Measurements from ENCODE around the gene UQCR10.

UQCR10 gene

DNA sequence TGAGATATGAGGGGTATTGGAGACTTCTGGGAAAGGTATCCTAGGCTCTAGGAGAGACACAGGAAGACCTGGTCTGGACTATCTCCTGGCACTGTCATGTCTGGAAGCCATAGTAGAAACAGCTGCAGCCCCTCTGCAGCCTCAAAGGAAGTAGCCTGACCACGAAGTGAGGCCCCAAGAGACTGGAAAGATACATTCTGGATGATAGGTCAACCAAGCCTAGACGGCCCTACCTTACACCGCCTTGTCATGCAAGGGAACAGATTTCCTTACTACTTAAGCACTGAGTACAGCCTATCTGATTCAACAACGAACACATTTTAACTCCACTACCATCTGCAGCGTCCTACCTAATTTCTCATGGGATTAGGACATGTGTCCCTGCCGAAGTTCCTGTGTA is 31.1 kb downstream of the UQCR10 start:
- no peak overlapping the region for H3K4me3 ChIP-seq (ENCODE audit: low read length)
- no peak for DNase-seq (ENCODE audit: low read depth)
- TF ChIP-seq, protein P1, sequence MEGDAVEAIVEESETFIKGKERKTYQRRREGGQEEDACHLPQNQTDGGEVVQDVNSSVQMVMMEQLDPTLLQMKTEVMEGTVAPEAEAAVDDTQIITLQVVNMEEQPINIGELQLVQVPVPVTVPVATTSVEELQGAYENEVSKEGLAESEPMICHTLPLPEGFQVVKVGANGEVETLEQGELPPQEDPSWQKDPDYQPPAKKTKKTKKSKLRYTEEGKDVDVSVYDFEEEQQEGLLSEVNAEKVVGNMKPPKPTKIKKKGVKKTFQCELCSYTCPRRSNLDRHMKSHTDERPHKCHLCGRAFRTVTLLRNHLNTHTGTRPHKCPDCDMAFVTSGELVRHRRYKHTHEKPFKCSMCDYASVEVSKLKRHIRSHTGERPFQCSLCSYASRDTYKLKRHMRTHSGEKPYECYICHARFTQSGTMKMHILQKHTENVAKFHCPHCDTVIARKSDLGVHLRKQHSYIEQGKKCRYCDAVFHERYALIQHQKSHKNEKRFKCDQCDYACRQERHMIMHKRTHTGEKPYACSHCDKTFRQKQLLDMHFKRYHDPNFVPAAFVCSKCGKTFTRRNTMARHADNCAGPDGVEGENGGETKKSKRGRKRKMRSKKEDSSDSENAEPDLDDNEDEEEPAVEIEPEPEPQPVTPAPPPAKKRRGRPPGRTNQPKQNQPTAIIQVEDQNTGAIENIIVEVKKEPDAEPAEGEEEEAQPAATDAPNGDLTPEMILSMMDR (conservative IDR thresholded peaks at IDR 0.05; ENCODE audit: low read depth, low read length): no peak

GRCh38 chr22:29798801-29799200 is 31.6 kb downstream of the UQCR10 start:
- TF ChIP-seq, protein P1 (conservative IDR thresholded peaks at IDR 0.05; ENCODE audit: low read depth, low read length): no peak
- no peak for DNase-seq (ENCODE audit: low read depth)
- no peak overlapping the region for H3K4me3 ChIP-seq (ENCODE audit: low read length)

DNA sequence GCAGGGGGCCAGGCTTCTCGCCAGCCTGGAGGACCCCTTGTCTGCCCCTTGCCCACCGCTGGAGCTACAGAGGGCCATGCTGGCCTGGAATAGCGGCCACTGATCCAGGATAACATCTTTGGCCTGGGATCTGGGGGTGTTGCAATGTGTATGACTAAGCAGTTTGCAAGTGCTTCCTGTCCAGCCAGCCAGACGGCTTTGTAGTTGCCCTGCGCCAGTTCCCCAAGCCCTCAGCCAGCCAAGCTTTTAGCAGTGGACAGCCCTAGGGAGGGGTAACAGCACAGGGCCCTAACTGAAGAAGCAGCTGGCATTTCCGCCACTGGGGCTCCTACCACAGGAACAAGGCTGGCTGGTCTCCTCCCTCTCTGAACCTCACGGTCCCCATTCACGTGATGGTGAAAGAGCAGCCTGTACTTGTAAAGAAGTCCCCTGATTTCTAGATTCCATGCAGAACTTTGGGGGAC is 32.1 kb downstream of the UQCR10 start:
- DNase-seq (ENCODE audit: low read depth): peak; percentile 83
- no peak overlapping the region for H3K4me3 ChIP-seq (ENCODE audit: low read length)
- TF ChIP-seq, protein P1 (conservative IDR thresholded peaks at IDR 0.05; ENCODE audit: low read depth, low read length): no peak

GRCh38 chr22:29801153-29801552 is 34.0 kb downstream of the UQCR10 start:
- TF ChIP-seq, protein P1 (conservative IDR thresholded peaks at IDR 0.05; ENCODE audit: low read depth, low read length): no peak
- no peak overlapping the region for H3K4me3 ChIP-seq (ENCODE audit: low read length)
- no peak for DNase-seq (ENCODE audit: low read depth)

- no peak for DNase-seq (ENCODE audit: low read depth)
- no peak overlapping the region for H3K4me3 ChIP-seq (ENCODE audit: low read length)
- TF ChIP-seq, protein P1 (conservative IDR thresholded peaks at IDR 0.05; ENCODE audit: low read depth, low read length): no peak
Observed at GRCh38 chr22:29801796-29802195, 34.6 kb downstream of the UQCR10 start.

DNA sequence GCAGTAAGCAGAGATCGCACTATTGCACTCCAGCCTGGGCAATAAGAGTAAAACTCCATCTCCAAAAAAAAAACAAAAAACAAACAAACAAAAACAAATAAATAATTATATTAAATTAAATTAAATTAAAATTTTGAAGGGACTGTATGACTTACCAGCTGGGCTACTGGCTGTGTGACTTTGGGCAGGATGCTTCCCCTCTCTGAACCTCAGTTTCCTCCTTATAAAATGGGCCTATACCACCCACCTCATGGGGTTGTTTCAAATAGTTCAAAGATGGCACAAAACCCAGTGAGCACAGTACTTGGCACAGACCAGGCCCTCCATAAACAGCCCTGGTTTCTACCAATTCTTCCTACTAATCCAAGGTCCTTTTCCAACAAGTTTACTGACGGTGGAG is 36.0 kb downstream of the UQCR10 start:
- TF ChIP-seq, protein P1 (conservative IDR thresholded peaks at IDR 0.05; ENCODE audit: low read depth, low read length): no peak
- no peak for DNase-seq (ENCODE audit: low read depth)
- H3K4me3 ChIP-seq (ENCODE audit: low read length): no peak overlapping the region

DNA sequence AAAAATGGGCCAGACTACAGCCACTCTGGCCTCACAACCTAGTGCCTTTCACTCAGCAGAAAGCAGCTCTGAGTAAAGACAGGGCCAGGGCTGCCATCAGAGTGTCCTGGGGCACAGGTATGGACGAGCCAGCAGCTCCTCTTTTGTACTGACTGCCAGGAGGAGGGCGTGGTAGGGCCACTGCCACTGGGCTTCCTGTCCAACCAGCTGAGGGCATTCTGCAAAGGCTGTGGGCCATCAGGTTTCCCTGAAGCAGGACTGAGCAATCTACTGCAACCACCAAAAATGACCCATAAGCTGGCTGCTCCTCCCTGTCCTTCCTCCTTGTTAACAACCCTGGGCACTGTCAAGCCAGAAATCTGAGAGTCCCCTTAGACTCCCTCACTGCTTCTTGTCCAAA is 37.8 kb downstream of the UQCR10 start:
- TF ChIP-seq, protein P1 (conservative IDR thresholded peaks at IDR 0.05; ENCODE audit: low read depth, low read length): no peak
- H3K4me3 ChIP-seq (ENCODE audit: low read length): no peak overlapping the region
- no peak for DNase-seq (ENCODE audit: low read depth)

All from retinal pigment epithelial cell (primary cell).